G401 (cell line): ENCODE data around the gene KCTD15. TPM values are rescaled to one million over a fixed set of nuclear protein-coding genes. Genes with fewer than 3 reads are reported as not detected.

Experiments used
- DNase-seq: peaks from one replicate; pipeline ENCODE4 v3.0.0-alpha.2; 2015; ENCODE audit warnings: low spot score
- in situ Hi-C: cut with HindIII; loops from 2 replicates; pipeline ENCODE4 v1.10.0; 2016; ENCODE audit warnings: low sequenced_read_pairs, mixed read lengths
- total RNA-seq: library from RNA; depleted of rRNA; stranded (reverse); fragments of >200 nt; shearing (Covaris generic); gene quantifications from 2 replicates; pipeline ENCODE4 v1.2.3, GENCODE V29; 2014; rRNA removed

Gene KCTD15
- total RNA-seq, 1 experiment from 2014 or later, result 98.4 TPM

GRCh38 chr19:33831825-33832224 lies 35.2 kb downstream of the KCTD15 start:
- in situ Hi-C loops, result no loop called here
- no peak for DNase-seq

GRCh38 chr19:33832633-33833032 lies 36.0 kb downstream of the KCTD15 start:
- DNase-seq, result no peak
- in situ Hi-C loops, result no loop called here

GRCh38 chr19:33840382-33840781 lies 43.7 kb downstream of the KCTD15 start:
- in situ Hi-C loops, result no loop called here
- no peak for DNase-seq

GRCh38 chr19:33840783-33841182 lies 44.1 kb downstream of the KCTD15 start:
- no peak for DNase-seq
- in situ Hi-C loops, result no loop called here

GRCh38 chr19:33841685-33842084 lies 45.0 kb downstream of the KCTD15 start:
- in situ Hi-C loops, result no loop called here

GRCh38 chr19:33844478-33844877 lies 47.8 kb downstream of the KCTD15 start:
- DNase-seq, result no peak
- in situ Hi-C loops, result no loop called here

More at GRCh38 chr19:33841685-33842084, 45.0 kb downstream of the KCTD15 start:
- DNase-seq, result no peak

- in situ Hi-C loops, result no loop called here
- no peak for DNase-seq
These were observed 48.8 kb downstream of the KCTD15 start for GRCh38 chr19:33845498-33845897.

- in situ Hi-C loops, result no loop called here
- no peak for DNase-seq
These were observed 53.0 kb downstream of the KCTD15 start for GRCh38 chr19:33849551-33850147.

- DNase-seq, result no peak
- in situ Hi-C loops, result no loop called here
These were observed 62.3 kb downstream of the KCTD15 start for GRCh38 chr19:33859016-33859415.

- in situ Hi-C loops, result no loop called here
- DNase-seq, result no peak
These were observed 63.8 kb downstream of the KCTD15 start for GRCh38 chr19:33860312-33861090.

GRCh38 chr19:33861950-33862349 lies 65.3 kb downstream of the KCTD15 start:
- in situ Hi-C loops, result no loop called here
- no peak for DNase-seq

- no peak for DNase-seq
- in situ Hi-C loops, result no loop called here
These were observed 66.3 kb downstream of the KCTD15 start for GRCh38 chr19:33862981-33863380.

GRCh38 chr19:33863436-33863835 lies 66.8 kb downstream of the KCTD15 start:
- in situ Hi-C loops, result no loop called here
- DNase-seq, result no peak

- in situ Hi-C loops, result no loop called here
- no peak for DNase-seq
These were observed 67.7 kb downstream of the KCTD15 start for GRCh38 chr19:33864311-33864850.

GRCh38 chr19:33865306-33865705 lies 68.6 kb downstream of the KCTD15 start:
- in situ Hi-C loops, result no loop called here

More at GRCh38 chr19:33865306-33865705, 68.6 kb downstream of the KCTD15 start:
- DNase-seq, result no peak

Other genes starting within 250 kb of the KCTD15 start
- gene CHST8, start 174.9 kb upstream of the KCTD15 start, total RNA-seq, result not detected in 2 replicates